GM12873 (cell line): ENCODE measurements around the gene SQSTM1.

Experiments used
- CTCF ChIP-seq: IDR thresholded peaks from 2 replicates; pipeline ENCODE4 v1.5.1; 2012; ENCODE audit warnings: low read depth, mild to moderate bottlenecking, moderate library complexity, low read length, control low read depth; ENCODE audit not compliant: insufficient read depth; ENCODE audit errors: missing control alignments

Gene SQSTM1

DNA sequence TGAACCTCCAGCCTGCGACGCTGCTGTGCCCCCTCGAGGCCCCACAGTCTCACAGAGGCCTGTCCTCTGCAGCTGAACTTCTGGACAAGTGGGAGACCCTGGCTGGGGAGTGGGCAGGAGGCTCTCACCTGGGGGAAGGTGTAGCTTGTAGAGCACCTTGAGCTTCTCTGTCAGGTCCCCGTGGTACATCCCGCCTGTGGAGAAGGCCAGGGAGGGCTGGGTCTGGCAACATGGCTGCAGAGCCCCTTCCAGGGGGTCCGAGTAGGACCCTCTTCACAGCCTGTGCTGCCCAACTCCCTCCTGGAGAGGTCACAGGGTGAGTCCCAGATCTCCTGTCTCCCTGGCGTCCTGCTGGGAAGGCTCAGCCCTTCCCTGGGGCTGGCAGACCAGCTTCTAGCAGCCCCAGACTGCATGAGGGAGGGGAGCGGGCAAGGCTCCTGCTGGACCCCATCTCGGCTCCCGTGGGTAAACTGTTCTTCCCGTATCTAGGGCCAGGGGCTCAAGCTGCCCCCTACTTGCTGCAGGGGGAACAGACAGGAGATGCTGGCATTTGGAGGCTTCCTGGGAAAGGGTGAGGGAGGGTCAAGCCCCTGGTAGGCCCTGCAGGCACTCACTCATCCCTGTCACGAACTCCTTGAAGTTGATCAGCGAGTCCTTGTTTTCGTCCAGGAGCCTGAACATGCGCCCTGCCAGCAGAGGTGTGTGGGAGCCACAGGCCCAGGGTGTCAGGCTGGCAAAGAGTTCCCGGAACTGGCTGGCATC lies 49.1 kb downstream of the SQSTM1 start:
- no peak for TF ChIP-seq CTCF

DNA sequence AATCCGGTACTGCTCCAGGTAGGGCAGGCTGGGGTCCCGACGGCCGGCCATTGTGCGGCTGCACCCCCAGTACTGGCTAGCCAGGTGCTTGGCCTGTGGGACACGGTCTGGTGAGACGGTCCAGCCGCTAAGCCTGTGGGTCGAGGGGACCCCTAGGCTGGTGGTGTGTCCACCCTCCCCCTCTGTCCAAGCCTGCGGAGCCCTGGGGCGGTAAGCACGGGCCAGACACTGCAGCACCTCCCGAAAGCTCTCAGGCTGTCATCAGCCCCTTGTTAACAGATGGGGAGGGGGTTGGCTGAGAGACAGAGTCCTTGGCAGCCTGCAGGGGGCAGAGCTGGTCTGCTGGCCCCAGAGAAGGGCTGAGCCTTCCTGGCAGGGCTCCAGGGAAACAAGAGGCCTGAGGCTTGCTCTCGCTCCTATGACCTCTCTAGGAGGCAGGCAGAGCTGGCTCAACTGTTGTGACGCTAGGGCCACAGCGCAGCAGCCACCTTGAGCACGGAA lies 49.7 kb downstream of the SQSTM1 start:
- peak; percentile 34 for TF ChIP-seq CTCF

DNA sequence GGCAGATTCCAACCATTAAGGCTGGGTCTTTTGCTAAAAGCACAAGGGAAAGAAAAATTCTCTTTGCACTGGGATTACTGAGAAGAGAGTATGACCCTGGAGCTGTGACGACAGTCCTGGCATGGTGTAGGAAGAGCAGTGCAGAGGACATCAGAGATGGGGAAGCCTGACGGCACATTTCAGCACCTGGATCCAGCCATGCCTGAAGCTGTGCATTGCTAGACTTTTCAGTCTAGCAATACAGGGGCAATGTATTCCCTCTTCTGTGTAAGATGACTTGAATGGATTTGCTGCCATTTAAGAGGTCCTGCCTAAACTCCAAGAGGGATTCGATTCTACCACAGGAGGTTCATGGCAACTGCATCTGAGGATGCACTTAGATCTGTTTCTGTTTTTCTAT lies 50.2 kb downstream of the SQSTM1 start:
- TF ChIP-seq CTCF = no peak

- TF ChIP-seq CTCF = no peak
Measured at GRCh38 chr5:179872055-179872827, 51.5 kb downstream of the SQSTM1 start.

DNA sequence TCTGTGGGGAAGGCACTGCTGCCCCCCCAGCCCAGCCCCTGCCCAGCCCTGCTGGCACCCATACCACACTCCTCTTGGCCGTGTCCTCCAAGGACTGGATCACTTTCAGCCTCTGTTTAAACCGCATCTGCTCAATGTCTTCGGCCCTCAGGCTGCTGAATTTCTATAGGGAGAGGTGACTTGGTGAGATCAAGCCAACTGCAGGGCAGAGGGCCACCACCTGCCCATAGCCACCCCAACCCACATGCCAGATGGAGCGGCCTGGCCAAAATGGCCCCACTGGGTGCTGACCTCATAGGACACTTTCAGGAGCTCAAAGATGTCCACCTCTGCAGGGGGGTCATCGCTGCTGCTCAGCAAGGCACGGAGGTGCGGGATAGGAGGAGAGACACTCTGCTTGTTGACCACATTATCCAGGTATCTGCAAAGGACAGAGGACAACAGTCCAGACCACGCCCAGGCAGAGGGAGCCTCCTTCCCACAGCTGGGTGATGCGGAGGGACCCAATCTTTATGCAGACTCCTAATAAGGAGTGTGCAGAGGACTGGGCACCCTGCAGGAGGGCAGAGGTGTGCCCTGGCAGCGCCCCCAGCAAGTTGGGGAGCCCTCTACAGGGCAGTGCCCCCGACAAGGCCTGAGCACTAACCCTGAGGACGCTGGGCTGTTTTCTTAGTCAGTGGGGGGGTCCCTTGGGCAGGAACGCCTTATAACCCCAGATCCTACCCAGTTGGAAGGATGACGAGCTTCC lies 52.3 kb downstream of the SQSTM1 start:
- TF ChIP-seq CTCF = no peak

DNA sequence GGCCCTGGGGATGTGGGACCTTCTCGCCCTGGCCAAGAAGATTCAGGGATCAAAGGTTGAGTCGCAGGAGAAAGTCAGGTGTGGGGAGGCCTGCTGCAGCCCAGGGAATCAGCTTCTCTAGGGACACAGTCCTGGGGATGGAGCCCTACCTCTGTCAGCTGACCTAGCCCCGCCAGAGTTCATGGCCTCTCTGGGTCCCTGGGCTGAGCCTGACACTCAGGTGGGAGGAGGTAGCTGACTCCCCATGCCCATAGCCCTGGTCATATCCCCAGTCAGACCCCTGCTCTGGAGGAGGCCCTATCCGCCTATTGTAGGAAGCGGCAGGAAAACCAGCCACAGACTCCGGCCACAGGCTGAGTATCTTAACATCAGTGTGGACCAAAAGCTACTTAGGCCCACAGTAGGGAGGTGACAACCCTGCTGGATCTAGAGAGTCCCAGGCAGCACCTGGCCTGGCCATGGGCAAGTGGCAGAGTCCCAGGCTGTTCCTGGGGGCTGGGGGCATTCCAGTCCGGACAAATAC lies 52.9 kb downstream of the SQSTM1 start:
- no peak for TF ChIP-seq CTCF
